Measurements from ENCODE around the gene PPIL4. TPM values are rescaled to one million over a fixed set of nuclear protein-coding genes. Genes with fewer than 3 reads are reported as not detected.
"Not testable (repeated sequence)": the region's sequence is repeated elsewhere in the genome, so short reads cannot be mapped to it uniquely, and the experiment has no call there.

The PPIL4 gene
- polyA plus RNA-seq, 2 donors = 10.1 to 11.3 TPM

DNA sequence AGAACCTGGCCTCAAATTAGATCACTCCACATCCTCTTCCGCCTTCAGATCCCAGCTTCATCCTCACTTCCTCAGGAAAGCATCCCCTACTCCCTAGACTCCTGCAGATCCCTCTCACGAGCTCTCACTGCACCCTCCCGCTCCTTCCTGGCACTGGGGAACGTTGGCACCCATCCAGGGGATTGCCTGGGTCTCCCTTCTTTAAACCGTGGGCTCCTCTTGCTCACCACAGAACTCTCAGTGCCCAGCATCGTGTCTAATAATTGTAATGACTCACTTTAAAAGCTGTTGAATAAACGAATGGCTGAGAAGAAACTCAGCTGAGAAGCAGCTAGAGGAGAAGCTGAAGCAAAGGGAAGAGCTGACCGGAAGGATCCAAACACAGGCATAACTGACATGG is 81.4 kb downstream of the PPIL4 start:
- no peaks in the 10 kb centered on the region for H3K4me1 ChIP-seq (ENCODE audit: control insufficient read depth in 2 of 2, insufficient read depth in 2 of 2, low read length in 1 of 2)
- no peak overlapping the region for H3K27ac ChIP-seq (ENCODE audit: low read depth in 2 of 2, low read length in 1 of 2)
- no peaks in the 10 kb centered on the region for H3K9me3 ChIP-seq (ENCODE audit: control insufficient read depth in 2 of 2, insufficient read depth in 1 of 2, low read depth in 1 of 2, low read length in 1 of 2)
- no peaks in the 10 kb centered on the region for H3K27me3 ChIP-seq (ENCODE audit: control insufficient read depth in 1 of 2, insufficient read depth in 2 of 2, low read length in 2 of 2)
- WGBS, 2 donors = 33 to 46% methylated on average over 8 of the region's 8 CpGs
- H3K36me3 ChIP-seq (ENCODE audit: control insufficient read depth in 2 of 2, insufficient read depth in 2 of 2, low read length in 1 of 2) = no peaks in the 10 kb centered on the region
- H3K4me3 ChIP-seq (ENCODE audit: low read depth in 1 of 2, low read length in 2 of 2) = no peak overlapping the region

DNA sequence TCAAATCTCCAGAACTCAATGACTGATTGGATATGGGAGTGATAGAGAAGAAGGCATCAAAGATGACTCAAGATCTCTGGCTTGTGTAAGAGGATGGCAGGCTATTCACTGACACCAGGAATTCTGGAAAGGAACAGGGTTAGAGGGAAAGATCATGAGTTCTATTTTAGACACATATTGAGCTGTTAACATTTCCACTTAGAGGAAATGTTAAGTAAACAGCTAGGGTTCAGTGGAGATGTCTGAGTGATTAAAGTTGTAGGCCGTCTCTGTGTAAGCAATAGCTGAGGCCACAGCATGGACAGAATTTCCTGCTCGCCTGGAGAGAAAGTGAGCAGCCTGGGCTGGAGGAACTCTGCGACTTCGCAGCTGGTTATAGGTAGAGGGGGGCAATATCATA is 82.1 kb downstream of the PPIL4 start:
- no peaks in the 10 kb centered on the region for H3K9me3 ChIP-seq (ENCODE audit: control insufficient read depth in 2 of 2, insufficient read depth in 1 of 2, low read depth in 1 of 2, low read length in 1 of 2)
- no peak overlapping the region for H3K4me3 ChIP-seq (ENCODE audit: low read depth in 1 of 2, low read length in 2 of 2)
- H3K27me3 ChIP-seq (ENCODE audit: control insufficient read depth in 1 of 2, insufficient read depth in 2 of 2, low read length in 2 of 2) = no peaks in the 10 kb centered on the region
- H3K27ac ChIP-seq (ENCODE audit: low read depth in 2 of 2, low read length in 1 of 2) = no peak overlapping the region
- WGBS, 2 donors = 66 to 68% methylated on average over 4 of the region's 4 CpGs
- H3K4me1 ChIP-seq (ENCODE audit: control insufficient read depth in 2 of 2, insufficient read depth in 2 of 2, low read length in 1 of 2) = no peaks in the 10 kb centered on the region
- H3K36me3 ChIP-seq (ENCODE audit: control insufficient read depth in 2 of 2, insufficient read depth in 2 of 2, low read length in 1 of 2) = no peaks in the 10 kb centered on the region

DNA sequence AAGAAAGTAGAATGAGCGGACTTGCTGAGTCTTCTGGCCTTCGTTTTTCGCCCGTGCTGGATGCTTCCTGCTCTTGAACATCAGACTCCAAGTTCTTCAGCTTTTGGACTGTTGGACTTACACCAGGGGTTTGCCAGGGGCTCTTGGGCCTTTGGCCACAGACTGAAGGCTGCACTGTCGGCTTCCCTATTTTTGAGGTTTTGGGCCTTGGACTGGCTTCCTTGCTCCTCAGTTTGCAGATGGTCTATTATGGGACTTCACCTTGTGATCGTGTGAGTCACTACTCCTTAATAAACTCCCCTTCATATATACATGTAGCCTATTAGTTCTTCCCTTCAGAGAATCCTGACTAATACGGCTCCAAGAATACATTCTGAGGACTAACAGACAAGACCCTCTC is 83.1 kb downstream of the PPIL4 start:
- not testable (repeated sequence) for H3K4me3 ChIP-seq (ENCODE audit: low read depth in 1 of 2, low read length in 2 of 2); H3K4me1 ChIP-seq (ENCODE audit: control insufficient read depth in 2 of 2, insufficient read depth in 2 of 2, low read length in 1 of 2); H3K27me3 ChIP-seq (ENCODE audit: control insufficient read depth in 1 of 2, insufficient read depth in 2 of 2, low read length in 2 of 2); H3K27ac ChIP-seq (ENCODE audit: low read depth in 2 of 2, low read length in 1 of 2); H3K9me3 ChIP-seq (ENCODE audit: control insufficient read depth in 2 of 2, insufficient read depth in 1 of 2, low read depth in 1 of 2, low read length in 1 of 2); H3K36me3 ChIP-seq (ENCODE audit: control insufficient read depth in 2 of 2, insufficient read depth in 2 of 2, low read length in 1 of 2)
- 92 to 93% methylated on average over 7 of the region's 7 CpGs for WGBS, 2 donors

DNA sequence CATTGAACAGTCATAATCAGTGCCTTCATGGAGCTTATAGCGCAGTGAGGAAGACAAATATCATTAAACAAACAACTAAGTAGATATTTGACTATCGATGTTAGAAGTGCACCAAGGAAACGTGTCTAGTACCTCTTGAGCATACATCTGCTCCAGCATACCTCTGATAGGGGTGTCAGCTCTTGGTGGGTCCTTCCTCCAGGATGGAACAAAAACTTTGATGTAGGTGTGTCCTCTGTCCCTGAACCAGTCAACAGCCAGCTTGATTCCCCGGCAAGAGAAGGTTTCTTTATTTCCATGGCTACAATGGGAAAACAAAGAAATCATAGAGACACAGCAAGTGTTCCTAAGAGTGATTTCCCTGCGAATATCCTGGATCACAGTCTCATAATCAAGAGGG is 84.2 kb downstream of the PPIL4 start:
- Histone ChIP-seq H3K36me3 (ENCODE audit: control insufficient read depth in 2 of 2, insufficient read depth in 2 of 2, low read length in 1 of 2) (no peaks in the 10 kb centered on the region), H3K4me3 (ENCODE audit: low read depth in 1 of 2, low read length in 2 of 2) (no peak overlapping the region), H3K27me3 (ENCODE audit: control insufficient read depth in 1 of 2, insufficient read depth in 2 of 2, low read length in 2 of 2) (no peaks in the 10 kb centered on the region), H3K4me1 (ENCODE audit: control insufficient read depth in 2 of 2, insufficient read depth in 2 of 2, low read length in 1 of 2) (no peaks in the 10 kb centered on the region), H3K27ac (ENCODE audit: low read depth in 2 of 2, low read length in 1 of 2) (no peak overlapping the region), H3K9me3 (ENCODE audit: control insufficient read depth in 2 of 2, insufficient read depth in 1 of 2, low read depth in 1 of 2, low read length in 1 of 2) (peaks cover 0 to 1% of the 10 kb centered on the region in 2 donors)
- WGBS, 2 donors = 83 to 86% methylated on average over 5 of the region's 5 CpGs

DNA sequence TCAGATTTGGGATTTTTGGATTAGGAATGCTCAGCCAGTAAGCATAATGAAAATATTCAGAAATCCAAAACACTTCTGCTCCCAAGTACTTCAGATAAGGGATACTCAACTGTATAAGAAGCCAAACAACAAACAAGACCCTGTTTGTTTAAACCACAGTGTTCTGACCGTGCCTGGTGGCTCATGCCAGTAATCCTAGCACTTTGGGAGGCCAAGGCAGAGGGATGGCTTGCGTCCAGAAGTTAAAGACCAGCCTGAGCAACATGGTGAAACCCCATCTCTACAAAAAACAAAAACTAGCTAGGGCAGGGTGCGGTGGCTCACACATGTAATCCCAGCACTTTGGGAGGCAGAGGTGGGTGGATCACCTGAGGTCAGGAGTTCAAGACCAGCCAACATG is 85.6 kb downstream of the PPIL4 start:
- H3K9me3 ChIP-seq (ENCODE audit: control insufficient read depth in 2 of 2, insufficient read depth in 1 of 2, low read depth in 1 of 2, low read length in 1 of 2); H3K27me3 ChIP-seq (ENCODE audit: control insufficient read depth in 1 of 2, insufficient read depth in 2 of 2, low read length in 2 of 2); H3K36me3 ChIP-seq (ENCODE audit: control insufficient read depth in 2 of 2, insufficient read depth in 2 of 2, low read length in 1 of 2); H3K27ac ChIP-seq (ENCODE audit: low read depth in 2 of 2, low read length in 1 of 2); H3K4me3 ChIP-seq (ENCODE audit: low read depth in 1 of 2, low read length in 2 of 2); H3K4me1 ChIP-seq (ENCODE audit: control insufficient read depth in 2 of 2, insufficient read depth in 2 of 2, low read length in 1 of 2): not testable (repeated sequence)
- 70 to 80% methylated on average over 3 of the region's 3 CpGs for WGBS, 2 donors

DNA sequence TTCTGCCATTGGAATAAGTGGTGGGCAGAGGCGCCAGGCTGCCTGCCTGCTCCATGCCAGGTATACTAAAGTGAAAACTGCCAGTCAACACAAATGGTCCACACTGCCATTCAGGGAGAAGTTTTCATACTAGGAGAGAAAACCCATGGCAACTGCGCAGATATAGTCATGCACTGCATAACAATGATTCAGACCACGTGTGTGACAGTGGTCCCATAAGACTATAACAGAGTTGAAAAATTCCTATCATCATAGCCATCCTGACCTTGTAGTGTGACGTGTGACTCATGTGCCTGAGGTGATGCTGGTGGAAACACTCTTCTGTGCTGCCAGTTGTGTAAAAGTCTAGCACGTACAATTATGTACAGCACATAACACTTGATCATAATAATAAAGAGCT is 86.1 kb downstream of the PPIL4 start:
- H3K27me3 ChIP-seq (ENCODE audit: control insufficient read depth in 1 of 2, insufficient read depth in 2 of 2, low read length in 2 of 2) = no peaks in the 10 kb centered on the region
- H3K36me3 ChIP-seq (ENCODE audit: control insufficient read depth in 2 of 2, insufficient read depth in 2 of 2, low read length in 1 of 2) = no peaks in the 10 kb centered on the region
- 71 to 83% methylated on average over 5 of the region's 5 CpGs for WGBS, 2 donors

DNA sequence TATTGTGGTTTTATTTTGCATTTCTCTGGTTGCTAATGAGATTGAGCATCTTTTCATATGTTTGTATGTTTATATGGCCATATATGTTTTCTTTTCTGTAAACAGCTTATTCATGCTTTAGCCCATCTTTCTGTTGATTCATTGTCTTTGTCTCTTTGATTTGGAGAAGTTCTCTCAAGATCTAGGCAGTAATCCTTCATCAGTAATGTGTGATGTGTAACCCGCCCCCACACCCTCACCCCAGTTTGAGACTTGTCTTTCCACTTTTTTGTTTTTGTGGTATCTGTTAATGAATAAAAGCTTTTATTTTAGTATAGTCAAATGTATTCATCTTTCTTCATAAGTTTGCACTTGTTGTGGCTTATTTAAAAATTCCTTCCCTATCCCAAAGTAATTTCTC is 87.0 kb downstream of the PPIL4 start:
- no peaks in the 10 kb centered on the region for H3K36me3 ChIP-seq (ENCODE audit: control insufficient read depth in 2 of 2, insufficient read depth in 2 of 2, low read length in 1 of 2)
- no peak overlapping the region for H3K4me3 ChIP-seq (ENCODE audit: low read depth in 1 of 2, low read length in 2 of 2)
- no peaks in the 10 kb centered on the region for H3K27me3 ChIP-seq (ENCODE audit: control insufficient read depth in 1 of 2, insufficient read depth in 2 of 2, low read length in 2 of 2)
- peaks cover 0 to 3% of the 10 kb centered on the region in 2 donors for H3K9me3 ChIP-seq (ENCODE audit: control insufficient read depth in 2 of 2, insufficient read depth in 1 of 2, low read depth in 1 of 2, low read length in 1 of 2)
- H3K27ac ChIP-seq (ENCODE audit: low read depth in 2 of 2, low read length in 1 of 2) = no peak overlapping the region
- H3K4me1 ChIP-seq (ENCODE audit: control insufficient read depth in 2 of 2, insufficient read depth in 2 of 2, low read length in 1 of 2) = peaks cover 0 to 9% of the 10 kb centered on the region in 2 donors
- WGBS, 2 donors = 74 to 83% methylated on average over 1 of the region's 1 CpG

More for the DNA sequence above, 86.1 kb downstream of the PPIL4 start:
- Histone ChIP-seq H3K4me1 (ENCODE audit: control insufficient read depth in 2 of 2, insufficient read depth in 2 of 2, low read length in 1 of 2) (peaks cover 0 to 3% of the 10 kb centered on the region in 2 donors), H3K9me3 (ENCODE audit: control insufficient read depth in 2 of 2, insufficient read depth in 1 of 2, low read depth in 1 of 2, low read length in 1 of 2) (peaks cover 0 to 3% of the 10 kb centered on the region in 2 donors), H3K27ac (ENCODE audit: low read depth in 2 of 2, low read length in 1 of 2) (no peak overlapping the region), H3K4me3 (ENCODE audit: low read depth in 1 of 2, low read length in 2 of 2) (no peak overlapping the region)

DNA sequence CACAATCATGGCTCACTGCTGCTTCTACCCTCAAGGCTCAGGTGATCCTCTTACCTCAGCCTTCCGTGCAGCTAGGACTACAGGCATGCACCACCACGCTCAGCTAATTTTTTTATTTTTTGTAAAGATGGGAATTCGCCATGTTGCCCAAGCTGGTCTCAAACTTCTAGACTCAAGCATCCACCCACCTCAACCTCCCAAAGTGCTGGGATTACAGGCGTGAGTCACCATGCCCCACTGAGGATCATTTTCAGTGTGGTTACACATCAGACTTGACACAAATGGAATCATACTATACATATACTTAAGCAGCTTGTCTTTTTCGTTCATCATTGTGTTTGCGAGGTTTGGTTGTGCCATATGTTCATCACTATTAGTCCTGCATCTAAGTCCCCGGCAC is 87.6 kb downstream of the PPIL4 start:
- Histone ChIP-seq H3K36me3 (ENCODE audit: control insufficient read depth in 2 of 2, insufficient read depth in 2 of 2, low read length in 1 of 2) (no peaks in the 10 kb centered on the region), H3K4me1 (ENCODE audit: control insufficient read depth in 2 of 2, insufficient read depth in 2 of 2, low read length in 1 of 2) (peaks cover 0 to 10% of the 10 kb centered on the region in 2 donors), H3K27ac (ENCODE audit: low read depth in 2 of 2, low read length in 1 of 2) (no peak overlapping the region), H3K9me3 (ENCODE audit: control insufficient read depth in 2 of 2, insufficient read depth in 1 of 2, low read depth in 1 of 2, low read length in 1 of 2) (peaks cover 0 to 3% of the 10 kb centered on the region in 2 donors), H3K27me3 (ENCODE audit: control insufficient read depth in 1 of 2, insufficient read depth in 2 of 2, low read length in 2 of 2) (no peaks in the 10 kb centered on the region), H3K4me3 (ENCODE audit: low read depth in 1 of 2, low read length in 2 of 2) (no peak overlapping the region)
- 91 to 94% methylated on average over 7 of the region's 7 CpGs for WGBS, 2 donors

DNA sequence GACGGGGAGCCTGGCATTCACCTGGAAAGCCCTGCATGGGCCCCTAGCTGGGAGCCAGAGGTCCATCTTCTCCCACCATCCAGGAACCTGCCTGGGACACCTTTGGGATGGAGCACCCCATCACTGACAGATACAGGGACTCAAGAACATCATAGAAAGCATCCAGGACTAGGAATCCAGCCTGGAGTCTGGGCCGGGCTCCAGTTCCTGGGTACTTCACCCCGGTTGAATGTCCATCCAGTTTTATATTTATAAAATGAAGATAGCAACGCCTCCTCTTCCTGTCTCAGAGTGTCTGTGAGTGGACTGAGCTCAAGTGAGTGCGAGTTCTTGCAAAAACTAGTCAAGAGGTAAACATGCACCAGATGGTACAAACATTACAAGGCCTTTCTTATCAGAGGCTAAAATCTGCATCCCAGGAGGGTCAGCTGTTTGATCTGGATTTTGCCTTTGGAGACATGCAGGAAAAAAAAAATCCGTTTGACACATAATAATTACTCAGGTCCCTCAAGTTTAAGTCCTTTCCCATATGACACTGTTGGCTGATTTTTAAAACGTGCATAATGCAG is 88.4 kb downstream of the PPIL4 start:
- H3K27ac ChIP-seq (ENCODE audit: low read depth in 2 of 2, low read length in 1 of 2) = no peak overlapping the region
- peaks cover 0 to 3% of the 10 kb centered on the region in 2 donors for H3K9me3 ChIP-seq (ENCODE audit: control insufficient read depth in 2 of 2, insufficient read depth in 1 of 2, low read depth in 1 of 2, low read length in 1 of 2)
- peaks cover 0 to 10% of the 10 kb centered on the region in 2 donors for H3K4me1 ChIP-seq (ENCODE audit: control insufficient read depth in 2 of 2, insufficient read depth in 2 of 2, low read length in 1 of 2)
- WGBS, 2 donors = 69 to 70% methylated on average over 7 of the region's 7 CpGs
- no peak overlapping the region for H3K4me3 ChIP-seq (ENCODE audit: low read depth in 1 of 2, low read length in 2 of 2)
- H3K27me3 ChIP-seq (ENCODE audit: control insufficient read depth in 1 of 2, insufficient read depth in 2 of 2, low read length in 2 of 2) = no peaks in the 10 kb centered on the region
- H3K36me3 ChIP-seq (ENCODE audit: control insufficient read depth in 2 of 2, insufficient read depth in 2 of 2, low read length in 1 of 2) = no peaks in the 10 kb centered on the region

DNA sequence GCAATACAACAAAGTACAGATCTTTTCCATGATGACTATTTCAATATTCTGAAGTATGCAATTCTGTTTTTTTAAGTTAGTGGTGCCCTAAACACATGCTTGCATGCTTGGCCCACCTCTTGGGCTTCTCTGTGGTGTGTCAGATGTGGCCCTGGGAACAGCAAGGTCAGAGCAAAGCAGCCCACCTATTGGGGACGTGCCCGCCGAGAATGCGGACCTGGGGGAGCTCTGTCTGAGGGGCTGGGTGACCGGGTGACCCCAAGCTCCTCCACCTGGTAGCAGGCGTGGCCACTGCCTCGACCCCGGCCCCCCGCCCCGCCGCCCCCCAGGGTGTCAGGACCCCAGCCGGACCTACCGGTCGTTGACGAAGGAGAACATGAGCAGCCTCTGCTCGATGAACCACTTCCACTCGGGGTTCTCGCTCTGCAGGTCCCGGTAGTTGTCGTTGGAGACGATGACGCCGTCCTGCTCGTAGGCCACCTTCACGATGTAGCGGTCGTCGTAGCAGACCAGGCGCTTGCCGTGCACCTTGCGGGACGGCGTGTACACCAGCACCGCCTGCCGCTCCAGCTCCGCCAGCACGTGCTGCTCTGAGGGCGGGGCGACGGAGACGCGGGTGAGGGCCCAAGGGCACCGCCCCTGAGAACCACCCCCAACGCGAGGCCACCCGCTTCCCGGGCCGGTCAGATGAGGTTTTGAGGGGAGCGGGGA is 89.4 kb downstream of the PPIL4 start:
- no peaks in the 10 kb centered on the region for H3K36me3 ChIP-seq (ENCODE audit: control insufficient read depth in 2 of 2, insufficient read depth in 2 of 2, low read length in 1 of 2)
- H3K4me1 ChIP-seq (ENCODE audit: control insufficient read depth in 2 of 2, insufficient read depth in 2 of 2, low read length in 1 of 2) = peaks cover under 1 to 15% of the 10 kb centered on the region in 2 donors
- WGBS, 2 donors = 90% methylated on average over 49 of the region's 49 CpGs
- no peak overlapping the region for H3K4me3 ChIP-seq (ENCODE audit: low read depth in 1 of 2, low read length in 2 of 2)
- H3K27ac ChIP-seq (ENCODE audit: low read depth in 2 of 2, low read length in 1 of 2) = no peak overlapping the region
- no peaks in the 10 kb centered on the region for H3K27me3 ChIP-seq (ENCODE audit: control insufficient read depth in 1 of 2, insufficient read depth in 2 of 2, low read length in 2 of 2)
- peaks cover 0 to 3% of the 10 kb centered on the region in 2 donors for H3K9me3 ChIP-seq (ENCODE audit: control insufficient read depth in 2 of 2, insufficient read depth in 1 of 2, low read depth in 1 of 2, low read length in 1 of 2)

Measured in esophagus (tissue), 2 donors.